HFF-Myc (cell line): Measurements from ENCODE around the gene MTG1.

Source experiments
- DNase-seq: peaks from one replicate; pipeline ENCODE4 v3.0.0-alpha.2; 2011; ENCODE audit warnings: low read depth; ENCODE audit errors: extremely low read depth
- H3K4me3 ChIP-seq: replicated peaks from 2 replicates; pipeline ENCODE4 v1.5.1; 2011; ENCODE audit warnings: low read depth, mild to moderate bottlenecking, control low read depth, low read length
- CTCF ChIP-seq: IDR thresholded peaks from 2 replicates; pipeline ENCODE4 v1.5.1; 2012; ENCODE audit warnings: mild to moderate bottlenecking, low read depth, low read length, control low read depth; ENCODE audit errors: missing control alignments

Gene MTG1

GRCh38 chr10:133350283-133350949, 43.5 kb upstream of the MTG1 start:
- no peak overlapping the region for H3K4me3 ChIP-seq
- no peak for DNase-seq
- no peak for TF ChIP-seq CTCF

GRCh38 chr10:133350950-133351329, 43.0 kb upstream of the MTG1 start:
- TF ChIP-seq CTCF: no peak
- no peak for DNase-seq

GRCh38 chr10:133351408-133352318, 42.3 kb upstream of the MTG1 start:
- TF ChIP-seq CTCF: peak; percentile 8
- no peak overlapping the region for H3K4me3 ChIP-seq
- no peak for DNase-seq

More at GRCh38 chr10:133350950-133351329, 43.0 kb upstream of the MTG1 start:
- H3K4me3 ChIP-seq: no peak overlapping the region

- no peak overlapping the region for H3K4me3 ChIP-seq
- TF ChIP-seq CTCF: no peak
- DNase-seq: no peak
These were observed 40.6 kb upstream of the MTG1 start for GRCh38 chr10:133353202-133353959.

- H3K4me3 ChIP-seq: no peak overlapping the region
- TF ChIP-seq CTCF: no peak
- DNase-seq: no peak
These were observed 39.9 kb upstream of the MTG1 start for GRCh38 chr10:133353988-133354605.

GRCh38 chr10:133354672-133355240, 39.2 kb upstream of the MTG1 start:
- TF ChIP-seq CTCF: no peak
- DNase-seq: no peak
- no peak overlapping the region for H3K4me3 ChIP-seq
